Measurements from ENCODE around the gene PRR27. TPM values are rescaled to one million over a fixed set of nuclear protein-coding genes. Genes with fewer than 3 reads are reported as not detected.

Gene PRR27
- total RNA-seq, 2 donors from 2014 or later: not detected

DNA sequence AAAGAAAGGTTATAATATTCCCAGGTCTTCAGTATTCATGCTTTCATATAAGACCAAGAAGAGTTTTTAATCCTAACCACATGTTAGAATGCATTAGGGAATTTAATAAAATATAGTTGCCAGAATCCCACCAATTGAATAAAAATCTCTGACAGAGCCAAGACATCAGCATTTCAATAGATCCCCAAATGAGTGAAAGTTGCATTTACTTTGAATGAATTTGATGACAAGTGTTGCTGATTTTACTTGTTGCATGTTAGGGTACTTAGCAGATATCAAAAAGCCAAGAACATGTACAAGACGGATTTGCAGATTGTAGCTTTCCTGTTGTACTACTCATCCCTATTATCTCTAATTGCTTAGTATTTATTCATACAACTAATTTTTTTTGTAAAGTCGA, 39.9 kb upstream of the PRR27 start:
- Histone ChIP-seq H3K27me3 (ENCODE audit: control insufficient read depth, insufficient read depth, low read length, poor library complexity, severe bottlenecking) (no peaks in the 10 kb centered on the region), H3K9ac (ENCODE audit: extremely low read depth, low read length, poor library complexity, severe bottlenecking) (no peak overlapping the region), H3K36me3 (ENCODE audit: control insufficient read depth, insufficient read depth, low read length) (no peaks in the 10 kb centered on the region), H3K4me1 (ENCODE audit: control insufficient read depth, insufficient read depth, low read length) (no peaks in the 10 kb centered on the region), H3K27ac (ENCODE audit: low read depth, low read length) (no peak overlapping the region), H3K9me3 (ENCODE audit: control insufficient read depth, low read length) (no peaks in the 10 kb centered on the region), H3K4me3 (ENCODE audit: low read length) (no peak overlapping the region)
- DNase-seq: no peak
- H3K9me3 Mint-ChIP-seq: no peaks in the 10 kb centered on the region
- H3K36me3 Mint-ChIP-seq (ENCODE audit: low read depth): no peaks in the 10 kb centered on the region
- TF ChIP-seq, protein P1, sequence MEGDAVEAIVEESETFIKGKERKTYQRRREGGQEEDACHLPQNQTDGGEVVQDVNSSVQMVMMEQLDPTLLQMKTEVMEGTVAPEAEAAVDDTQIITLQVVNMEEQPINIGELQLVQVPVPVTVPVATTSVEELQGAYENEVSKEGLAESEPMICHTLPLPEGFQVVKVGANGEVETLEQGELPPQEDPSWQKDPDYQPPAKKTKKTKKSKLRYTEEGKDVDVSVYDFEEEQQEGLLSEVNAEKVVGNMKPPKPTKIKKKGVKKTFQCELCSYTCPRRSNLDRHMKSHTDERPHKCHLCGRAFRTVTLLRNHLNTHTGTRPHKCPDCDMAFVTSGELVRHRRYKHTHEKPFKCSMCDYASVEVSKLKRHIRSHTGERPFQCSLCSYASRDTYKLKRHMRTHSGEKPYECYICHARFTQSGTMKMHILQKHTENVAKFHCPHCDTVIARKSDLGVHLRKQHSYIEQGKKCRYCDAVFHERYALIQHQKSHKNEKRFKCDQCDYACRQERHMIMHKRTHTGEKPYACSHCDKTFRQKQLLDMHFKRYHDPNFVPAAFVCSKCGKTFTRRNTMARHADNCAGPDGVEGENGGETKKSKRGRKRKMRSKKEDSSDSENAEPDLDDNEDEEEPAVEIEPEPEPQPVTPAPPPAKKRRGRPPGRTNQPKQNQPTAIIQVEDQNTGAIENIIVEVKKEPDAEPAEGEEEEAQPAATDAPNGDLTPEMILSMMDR (conservative IDR thresholded peaks at IDR 0.05): no peak
- no peak overlapping the region for H3K4me3 Mint-ChIP-seq
- 93% methylated on average over 2 of the region's 2 CpGs; no CpG with 5 or more reads in 1 of the 2 experiments for WGBS, 2 experiments (ENCODE audit: insufficient coverage in 1 of 2, insufficient read length in 1 of 2)
- H3K27ac Mint-ChIP-seq: no peak overlapping the region
- no peaks in the 10 kb centered on the region for H3K4me1 Mint-ChIP-seq
- no peaks in the 10 kb centered on the region for H3K27me3 Mint-ChIP-seq (ENCODE audit: insufficient read depth)

- Mint-ChIP-seq H3K4me1 (no peaks in the 10 kb centered on the region), H3K27me3 (ENCODE audit: insufficient read depth) (no peaks in the 10 kb centered on the region), H3K9me3 (no peaks in the 10 kb centered on the region), H3K27ac (no peak overlapping the region), H3K36me3 (ENCODE audit: low read depth) (no peaks in the 10 kb centered on the region), H3K4me3 (no peak overlapping the region)
- Histone ChIP-seq H3K36me3 (ENCODE audit: control insufficient read depth, insufficient read depth, low read length) (no peaks in the 10 kb centered on the region), H3K27me3 (ENCODE audit: control insufficient read depth, insufficient read depth, low read length, poor library complexity, severe bottlenecking) (no peaks in the 10 kb centered on the region), H3K9me3 (ENCODE audit: control insufficient read depth, low read length) (no peaks in the 10 kb centered on the region), H3K4me3 (ENCODE audit: low read length) (no peak overlapping the region), H3K9ac (ENCODE audit: extremely low read depth, low read length, poor library complexity, severe bottlenecking) (no peak overlapping the region), H3K4me1 (ENCODE audit: control insufficient read depth, insufficient read depth, low read length) (no peaks in the 10 kb centered on the region), H3K27ac (ENCODE audit: low read depth, low read length) (no peak overlapping the region)
- TF ChIP-seq, protein P1 (conservative IDR thresholded peaks at IDR 0.05): no peak
- no peak for DNase-seq
- 98 to 100% methylated on average over 1 of the region's 1 CpG for WGBS, 2 experiments (ENCODE audit: insufficient coverage in 1 of 2, insufficient read length in 1 of 2)
Measured at GRCh38 chr4:70120323-70120722, 33.7 kb upstream of the PRR27 start.

DNA sequence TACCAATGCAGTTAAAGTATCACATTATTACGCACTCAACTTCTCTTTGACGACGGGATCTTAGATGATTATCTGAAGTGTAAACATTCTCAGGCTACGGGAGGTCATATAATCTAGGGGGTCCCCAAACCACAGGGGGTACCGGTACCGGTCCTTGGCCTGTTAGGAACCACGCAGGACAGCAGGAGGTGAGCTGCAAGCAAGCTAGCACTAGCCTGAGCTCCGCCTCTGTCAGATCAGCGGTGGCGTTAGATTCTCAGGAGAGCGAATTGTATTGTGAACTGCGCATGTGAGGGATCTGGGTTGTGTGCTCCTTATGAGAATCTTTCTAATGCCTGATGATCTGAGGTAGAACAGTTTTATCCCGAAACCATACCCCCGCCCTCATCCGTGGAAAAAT, 20.6 kb upstream of the PRR27 start:
- no peaks in the 10 kb centered on the region for H3K27me3 Mint-ChIP-seq (ENCODE audit: insufficient read depth)
- H3K9me3 Mint-ChIP-seq: no peaks in the 10 kb centered on the region
- 92% methylated on average over 10 to 15 of the region's 15 CpGs for WGBS, 2 experiments (ENCODE audit: insufficient coverage in 1 of 2, insufficient read length in 1 of 2)
- peaks cover 1% of the 10 kb centered on the region for H3K4me1 Mint-ChIP-seq
- no peak overlapping the region for H3K4me3 Mint-ChIP-seq
- H3K36me3 ChIP-seq (ENCODE audit: control insufficient read depth, insufficient read depth, low read length): no peaks in the 10 kb centered on the region
- H3K36me3 Mint-ChIP-seq (ENCODE audit: low read depth): no peaks in the 10 kb centered on the region
- no peak for DNase-seq
- no peak overlapping the region for H3K4me3 ChIP-seq (ENCODE audit: low read length)
- TF ChIP-seq, protein P1 (conservative IDR thresholded peaks at IDR 0.05): no peak
- no peak overlapping the region for H3K27ac ChIP-seq (ENCODE audit: low read depth, low read length)
- no peaks in the 10 kb centered on the region for H3K4me1 ChIP-seq (ENCODE audit: control insufficient read depth, insufficient read depth, low read length)
- H3K27ac Mint-ChIP-seq: no peak overlapping the region
- H3K27me3 ChIP-seq (ENCODE audit: control insufficient read depth, insufficient read depth, low read length, poor library complexity, severe bottlenecking): no peaks in the 10 kb centered on the region
- no peaks in the 10 kb centered on the region for H3K9me3 ChIP-seq (ENCODE audit: control insufficient read depth, low read length)
- H3K9ac ChIP-seq (ENCODE audit: extremely low read depth, low read length, poor library complexity, severe bottlenecking): no peak overlapping the region

All from endodermal cell (in vitro differentiated cells).